NCI-H1092 treated with DMSO at 0.1 percent for 48 hours (cell line): ENCODE data around the gene ENTREP1.
A peak's percentile ranks its signal among the peaks of the same experiment; 100 is the strongest.
"Not testable (repeated sequence)": the region's sequence is repeated elsewhere in the genome, so short reads cannot be mapped to it uniquely, and the experiment has no call there.

Experiments used
- DNase-seq: peaks from one replicate; lab custom pipeline; 2025; lab: John Stamatoyannopoulos, UW

ENTREP1 gene

GRCh38 chr9:69324549-69325401 lies at the start of gene ENTREP1:
ENTREP1 (plus strand) TSS chr9:69325215; CDS start chr9:69325310, 95 bp downstream.
- DNase-seq = peak; percentile 36

GRCh38 chr9:69276775-69277174 lies 48.2 kb upstream of the ENTREP1 start:
- DNase-seq = no peak

GRCh38 chr9:69279084-69279731 lies 45.8 kb upstream of the ENTREP1 start:
- DNase-seq = no peak

GRCh38 chr9:69279733-69280132 lies 45.3 kb upstream of the ENTREP1 start:
- no peak for DNase-seq

- no peak for DNase-seq
Measured at GRCh38 chr9:69283003-69283402, 42.0 kb upstream of the ENTREP1 start.

- no peak for DNase-seq
Measured at GRCh38 chr9:69292078-69292477, 32.9 kb upstream of the ENTREP1 start.

GRCh38 chr9:69293156-69293555 lies 31.9 kb upstream of the ENTREP1 start:
- no peak for DNase-seq

- DNase-seq = no peak
Measured at GRCh38 chr9:69295872-69296552, 29.0 kb upstream of the ENTREP1 start.

GRCh38 chr9:69297300-69297980 lies 27.6 kb upstream of the ENTREP1 start:
- no peak for DNase-seq

GRCh38 chr9:69299315-69299714 lies 25.7 kb upstream of the ENTREP1 start:
- no peak for DNase-seq

- DNase-seq = no peak
Measured at GRCh38 chr9:69299826-69300225, 25.2 kb upstream of the ENTREP1 start.

GRCh38 chr9:69303331-69303730 lies 21.7 kb upstream of the ENTREP1 start:
- DNase-seq = no peak

GRCh38 chr9:69306895-69307445 lies 18.0 kb upstream of the ENTREP1 start:
- DNase-seq = not testable (repeated sequence)

- no peak for DNase-seq
Measured at GRCh38 chr9:69307446-69308205, 17.4 kb upstream of the ENTREP1 start.

GRCh38 chr9:69308206-69308931 lies 16.6 kb upstream of the ENTREP1 start:
- DNase-seq = no peak

- DNase-seq = no peak
Measured at GRCh38 chr9:69313175-69313574, 11.8 kb upstream of the ENTREP1 start.

GRCh38 chr9:69314547-69314946 lies 10.5 kb upstream of the ENTREP1 start:
- no peak for DNase-seq

GRCh38 chr9:69317081-69317480 lies 7.9 kb upstream of the ENTREP1 start:
- no peak for DNase-seq

- DNase-seq = no peak
Measured at GRCh38 chr9:69317894-69318293, 7.1 kb upstream of the ENTREP1 start.

GRCh38 chr9:69319324-69320025 lies 5.5 kb upstream of the ENTREP1 start:
- DNase-seq = peak; percentile 7
